Jurkat, Clone E6-1 (cell line): Measurements from ENCODE around the gene CCDC198.

Experiments
- DNase-seq: peaks from one replicate; pipeline ENCODE4 v3.0.0-alpha.2; 2011; ENCODE audit warnings: low read depth, low spot score
- H3K4me3 ChIP-seq: 2 replicates; pipeline ENCODE4 v1.5.1; 2011; ENCODE audit warnings: mild to moderate bottlenecking, low read length, control low read depth, moderate library complexity

CCDC198 gene

GRCh38 chr14:57478050-57478449, 15.6 kb downstream of the CCDC198 start:
- H3K4me3 ChIP-seq, result no peak overlapping the region
- DNase-seq, result no peak

GRCh38 chr14:57470909-57471308, 22.7 kb downstream of the CCDC198 start:
- no peak for DNase-seq
- H3K4me3 ChIP-seq, result no peak overlapping the region

- no peak for DNase-seq
- H3K4me3 ChIP-seq, result no peak overlapping the region
Measured at GRCh38 chr14:57464008-57464730, 29.5 kb downstream of the CCDC198 start.

DNA sequence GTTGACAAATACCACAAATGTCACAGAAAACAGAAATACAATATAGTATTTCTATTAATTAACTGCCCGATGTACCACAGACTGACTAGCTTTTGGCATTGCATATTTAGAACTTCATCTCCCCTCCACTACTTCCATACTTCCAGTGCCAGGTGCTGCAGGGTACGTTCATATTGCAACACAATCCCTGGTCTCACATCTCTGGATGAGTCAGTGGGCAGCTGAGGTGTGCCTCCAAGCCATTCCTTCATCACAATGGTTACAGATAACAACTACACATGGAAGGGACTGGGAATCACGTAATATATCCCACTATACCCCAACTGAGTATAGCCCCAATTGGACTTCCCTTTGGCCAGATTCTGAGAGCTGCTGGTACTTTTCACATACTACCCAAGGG, 31.1 kb downstream of the CCDC198 start:
- no peak for DNase-seq
- no peak overlapping the region for H3K4me3 ChIP-seq

GRCh38 chr14:57461777-57462320, 31.8 kb downstream of the CCDC198 start:
- no peak overlapping the region for H3K4me3 ChIP-seq
- DNase-seq, result no peak

- H3K4me3 ChIP-seq, result no peak overlapping the region
- DNase-seq, result no peak
Measured at GRCh38 chr14:57435923-57436322, 57.7 kb downstream of the CCDC198 start.

GRCh38 chr14:57420986-57421385, 72.7 kb downstream of the CCDC198 start:
- DNase-seq, result no peak
- H3K4me3 ChIP-seq, result no peak overlapping the region

DNA sequence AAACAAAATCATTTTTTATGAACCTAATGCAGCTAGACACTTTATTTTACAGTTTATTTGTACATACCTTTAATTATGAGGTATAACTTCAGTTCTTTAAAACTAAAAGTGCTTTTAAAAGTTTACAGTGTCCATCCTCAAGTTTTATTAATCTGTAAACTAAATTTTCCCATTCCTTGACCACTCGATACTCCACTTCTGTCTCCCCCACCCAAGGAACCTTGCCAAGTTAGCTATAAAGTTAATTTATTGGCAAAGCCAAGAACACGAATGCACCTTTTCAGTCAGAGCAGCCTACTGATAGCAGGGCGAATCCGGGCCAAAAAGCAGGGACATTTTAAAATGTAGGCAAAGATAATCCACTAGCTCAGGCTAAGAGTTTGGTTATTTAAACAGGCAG, 73.6 kb downstream of the CCDC198 start:
- H3K4me3 ChIP-seq, result no peak overlapping the region
- no peak for DNase-seq
